SKM-1 (cell line): ENCODE measurements around the gene ARHGAP26.

Source experiments
- DNase-seq: peaks from one replicate; lab custom pipeline; 2025; ENCODE audit not compliant: unreplicated experiment; lab: John Stamatoyannopoulos, UW

The ARHGAP26 gene

DNA sequence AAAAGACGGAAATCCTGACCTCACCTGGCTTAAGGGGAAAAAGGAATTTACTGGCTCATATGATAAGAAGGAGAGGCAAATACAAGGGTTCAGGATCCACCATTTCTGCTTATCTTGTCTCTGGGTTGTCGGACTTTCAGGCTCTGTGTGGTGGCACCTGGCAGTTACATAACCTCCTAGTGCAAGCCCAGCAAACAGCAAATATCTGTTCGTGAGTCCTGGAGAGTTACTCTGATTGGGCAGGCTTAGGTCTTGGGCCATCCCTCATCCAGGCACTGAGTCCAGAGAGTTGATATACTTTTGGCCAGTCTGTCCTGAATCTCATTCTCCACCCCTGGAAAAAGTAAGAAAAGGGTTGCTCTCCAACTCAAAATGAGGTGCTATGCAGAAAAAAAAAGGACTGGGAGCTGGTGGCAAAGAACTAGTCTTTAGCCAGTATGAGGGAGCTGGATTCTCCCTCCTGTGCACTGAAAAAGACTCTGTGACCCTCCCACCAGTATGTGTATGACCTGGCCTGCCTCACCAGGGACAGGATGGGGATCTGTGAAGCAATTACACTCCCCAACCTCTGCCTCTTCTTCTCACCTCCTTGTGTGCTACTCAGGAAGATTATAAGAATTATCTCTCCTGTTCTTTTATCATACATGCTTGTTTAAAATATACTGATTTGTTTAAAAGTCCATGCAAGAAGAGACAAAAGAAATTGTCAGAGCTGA lies 282.9 kb downstream of the ARHGAP26 start:
- DNase-seq, result no peak

DNA sequence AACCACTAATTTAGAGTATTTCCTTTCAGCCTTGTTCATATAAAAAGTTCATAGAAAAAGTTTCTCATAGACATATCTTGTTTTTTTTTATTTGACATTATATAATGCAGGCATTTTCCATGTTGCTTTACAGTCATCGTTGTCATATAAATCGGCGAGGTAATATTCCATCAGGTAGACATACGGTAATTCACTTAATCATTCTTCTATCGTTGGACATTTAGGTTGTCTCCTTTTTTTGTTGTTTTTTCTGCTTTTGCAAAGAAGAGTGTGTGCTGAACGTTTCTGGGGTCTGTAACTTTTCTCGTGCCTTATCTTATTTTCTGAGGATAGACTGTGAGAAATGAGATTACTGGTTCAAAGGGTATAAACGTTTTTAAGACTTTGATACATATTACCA lies 283.6 kb downstream of the ARHGAP26 start:
- no peak for DNase-seq

DNA sequence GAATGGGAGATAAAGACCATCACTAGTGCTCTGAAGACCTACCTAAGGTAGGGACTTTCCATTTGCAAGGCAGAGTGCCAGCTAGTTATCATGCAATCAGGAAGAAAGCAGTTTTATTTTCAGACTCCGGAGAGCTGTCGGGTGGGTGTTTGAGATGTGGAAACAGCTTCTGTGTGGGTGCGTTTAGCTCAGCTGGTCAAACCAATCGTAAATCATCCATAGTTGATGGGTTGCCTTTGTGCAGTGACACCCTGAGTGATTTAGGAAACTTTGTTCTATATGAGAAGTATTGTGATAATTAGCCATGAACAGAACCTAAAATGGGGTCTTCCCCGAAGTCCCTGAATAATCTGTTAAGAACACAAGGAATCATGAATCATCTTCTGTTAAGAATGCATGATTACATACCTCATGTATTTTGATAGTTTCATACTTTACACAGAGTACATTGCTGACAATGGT lies 284.3 kb downstream of the ARHGAP26 start:
- no peak for DNase-seq

DNA sequence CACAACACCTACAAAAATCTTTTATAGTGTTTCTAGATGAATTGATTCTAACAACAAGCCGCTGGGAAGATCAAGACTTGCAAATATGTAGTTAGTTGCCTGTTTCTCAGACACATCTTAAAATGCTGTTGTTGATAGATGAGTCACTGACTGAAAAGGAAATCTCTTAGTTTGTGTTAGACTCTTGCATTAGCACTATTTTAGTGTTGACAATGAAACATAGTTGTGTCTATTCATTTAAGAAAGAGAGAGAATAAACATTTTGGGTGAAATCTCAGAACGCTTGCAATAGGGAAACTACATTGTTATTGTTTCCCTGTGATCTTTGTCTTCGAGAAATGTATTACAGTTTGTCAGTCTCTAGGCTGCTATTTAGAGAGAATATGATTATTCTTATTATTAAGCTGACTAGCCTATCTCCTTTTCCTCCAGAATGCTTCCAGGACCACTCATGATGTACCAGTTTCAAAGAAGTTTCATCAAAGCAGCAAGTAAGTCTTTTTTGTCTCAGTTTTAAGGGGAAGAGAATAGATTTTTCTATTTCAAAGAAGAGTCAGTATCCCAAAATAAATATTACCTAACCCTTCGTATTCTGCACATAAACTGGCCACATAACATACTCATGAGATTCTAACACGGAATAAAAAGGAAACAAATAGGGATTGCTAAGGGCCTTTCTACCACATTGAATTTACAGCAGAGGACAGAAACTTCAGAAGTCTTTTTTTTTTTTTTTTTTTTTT lies 285.6 kb downstream of the ARHGAP26 start:
- no peak for DNase-seq

DNA sequence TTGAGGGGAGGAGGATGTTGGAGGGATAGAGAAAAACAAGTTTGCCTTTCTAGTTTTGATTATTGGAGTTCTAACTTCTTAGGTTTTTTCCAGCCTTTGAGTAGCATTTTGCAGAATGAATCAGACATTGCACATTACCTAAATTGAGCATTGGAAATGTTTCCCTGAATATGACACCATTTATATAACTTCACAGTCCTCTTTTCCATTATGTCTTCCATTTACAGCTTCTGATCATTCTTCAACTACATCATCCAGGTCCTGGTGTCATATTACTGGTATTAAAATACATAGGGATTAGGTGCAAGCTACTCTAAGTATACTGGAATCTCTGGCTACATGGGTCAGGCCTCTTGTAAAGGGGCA lies 286.1 kb downstream of the ARHGAP26 start:
- no peak for DNase-seq

DNA sequence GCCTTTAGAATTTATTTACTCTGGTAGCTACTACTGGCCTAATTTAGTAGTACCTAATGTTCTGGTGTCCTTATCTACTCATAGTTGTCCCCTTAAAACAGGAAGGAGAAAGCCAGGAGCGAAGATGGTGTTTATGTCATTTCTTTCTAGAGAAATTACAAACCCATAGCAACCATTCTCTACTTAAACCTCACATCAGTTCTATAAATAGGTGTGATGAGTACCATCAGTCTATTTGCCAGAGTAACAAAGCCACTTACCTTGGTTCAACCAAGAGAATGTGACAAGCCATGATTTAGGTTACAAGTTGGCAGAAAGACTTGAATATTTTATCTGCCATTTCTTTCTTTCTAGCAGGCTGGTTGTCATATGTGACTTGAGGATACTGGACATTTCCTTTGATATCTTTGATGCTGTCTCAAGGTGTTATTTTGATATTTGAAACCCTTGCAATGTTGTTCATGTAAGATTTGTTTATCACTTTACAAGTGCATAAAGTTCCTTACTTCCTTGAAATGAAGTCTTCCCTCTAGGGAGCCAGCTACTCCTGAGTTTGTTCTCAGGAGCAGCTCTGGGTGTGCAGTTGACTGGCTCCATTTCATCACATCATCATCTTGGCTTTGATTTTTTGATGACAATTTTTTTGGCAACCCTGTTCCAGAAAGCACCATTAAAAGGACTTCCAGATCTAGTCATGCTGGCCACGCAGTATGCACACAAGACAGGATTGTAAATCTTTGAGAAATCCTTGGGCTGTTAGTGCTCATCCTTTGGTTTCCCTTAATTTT lies 286.8 kb downstream of the ARHGAP26 start:
- DNase-seq, result no peak

DNA sequence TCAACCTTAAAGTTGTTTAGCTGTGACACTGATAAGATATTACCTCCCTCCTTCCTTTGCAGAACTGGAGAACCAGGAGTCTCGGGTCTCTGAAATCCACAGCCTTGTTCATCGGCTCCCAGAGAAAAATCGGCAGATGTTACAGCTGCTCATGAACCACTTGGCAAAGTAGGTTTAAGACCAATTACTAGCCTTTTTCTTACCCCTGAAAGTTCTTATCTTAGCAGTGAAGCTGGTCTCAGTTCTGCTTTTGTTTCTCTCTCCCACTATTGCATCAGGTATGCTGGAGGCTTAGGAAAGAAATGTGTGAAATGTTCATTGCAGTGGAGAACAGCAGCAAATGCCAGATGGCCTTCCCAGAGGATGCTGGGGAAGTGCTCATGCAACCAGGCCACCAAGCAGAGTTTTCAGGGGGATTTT lies 287.4 kb downstream of the ARHGAP26 start:
- peak; percentile 46 for DNase-seq

DNA sequence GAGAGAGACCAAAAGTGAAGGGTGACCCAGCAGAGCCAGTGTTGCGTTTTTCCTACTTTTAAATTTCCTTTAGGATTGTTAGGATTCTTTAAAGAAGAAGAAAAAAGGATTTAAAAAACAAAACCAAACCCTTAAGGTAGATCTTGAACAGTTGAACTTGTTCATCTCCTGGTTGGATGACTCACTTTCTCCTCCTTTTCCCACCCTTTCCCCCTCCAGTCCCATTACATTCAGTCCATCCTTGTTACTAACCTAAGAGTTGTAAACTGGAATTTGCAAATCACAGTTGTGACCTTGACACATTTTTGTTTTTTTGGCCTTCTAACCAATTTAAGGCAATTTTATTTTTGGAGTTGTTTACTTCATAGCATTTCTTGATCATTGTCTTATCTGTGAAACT lies 289.2 kb downstream of the ARHGAP26 start:
- no peak for DNase-seq

DNA sequence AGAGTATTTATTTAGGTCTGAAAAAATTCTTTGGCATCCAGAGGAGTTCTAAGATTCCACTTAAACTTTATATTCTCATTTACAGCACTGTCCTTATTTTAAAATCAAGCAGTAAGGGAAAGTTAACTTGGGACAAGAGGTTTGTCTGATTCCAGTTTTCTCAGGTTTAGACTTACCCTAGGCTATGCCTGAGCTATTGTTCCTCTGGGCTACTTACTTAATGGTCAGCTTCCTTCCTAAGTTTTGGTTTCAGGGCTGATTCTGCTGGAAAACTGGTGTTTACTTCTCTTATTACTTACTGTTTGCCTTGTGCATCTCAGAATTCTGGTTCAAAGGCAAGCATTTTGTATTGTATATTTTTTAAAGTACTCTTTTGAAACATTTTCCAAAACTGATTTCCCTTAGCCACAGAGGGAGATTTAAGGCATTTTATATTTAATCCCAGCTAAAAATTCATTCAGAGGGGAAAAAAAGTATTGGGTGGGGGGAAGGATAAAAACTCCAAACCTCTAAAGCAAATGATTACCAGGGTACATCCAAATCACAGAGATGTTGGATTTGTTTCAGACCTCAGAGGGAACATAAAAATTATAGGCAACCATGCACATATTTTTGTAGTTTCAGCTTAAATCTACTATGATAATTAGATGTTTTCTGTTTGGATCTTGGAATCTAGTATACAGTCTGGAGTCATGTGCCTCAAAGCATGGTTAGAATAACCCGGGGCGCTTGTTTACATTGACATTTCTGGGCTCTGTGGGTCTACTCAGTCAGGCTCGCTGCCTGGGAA lies 290.0 kb downstream of the ARHGAP26 start:
- DNase-seq, result no peak

DNA sequence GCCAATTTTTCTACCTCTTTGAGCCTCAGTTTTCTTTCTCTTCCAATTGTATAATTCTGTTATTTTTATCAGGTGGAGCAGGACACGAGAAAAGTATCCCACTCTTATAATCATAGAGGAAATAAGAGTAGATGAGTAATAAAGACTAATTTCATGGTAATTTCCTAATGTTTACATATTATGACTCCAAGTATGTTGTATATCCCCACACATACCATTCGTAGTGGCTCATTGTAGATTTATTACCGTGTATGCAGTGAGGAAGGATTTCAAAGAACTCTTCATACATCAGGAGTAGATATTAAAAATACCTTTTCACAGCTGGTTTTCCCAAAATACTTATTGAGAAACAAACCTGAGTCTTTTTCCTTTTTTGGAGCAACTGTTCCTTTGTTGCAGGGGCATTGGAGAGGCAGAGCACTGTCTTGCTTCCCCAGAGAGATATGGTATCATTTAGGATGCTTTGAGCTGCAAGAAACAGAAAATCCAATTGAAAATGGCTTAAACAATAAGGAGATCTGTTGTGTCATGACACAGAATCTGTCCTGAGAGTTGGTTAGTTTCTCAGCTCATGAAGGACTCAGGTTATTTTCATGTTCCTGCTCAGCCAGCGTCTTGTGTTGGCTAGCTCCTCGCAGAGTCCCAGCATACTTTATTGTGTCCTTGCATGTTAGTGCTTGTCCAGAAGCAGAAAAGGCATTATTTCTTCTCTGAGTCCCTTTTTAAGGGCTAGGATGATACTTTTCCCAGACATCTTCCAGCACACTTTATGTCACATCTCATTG lies 291.2 kb downstream of the ARHGAP26 start:
- DNase-seq, result no peak

DNA sequence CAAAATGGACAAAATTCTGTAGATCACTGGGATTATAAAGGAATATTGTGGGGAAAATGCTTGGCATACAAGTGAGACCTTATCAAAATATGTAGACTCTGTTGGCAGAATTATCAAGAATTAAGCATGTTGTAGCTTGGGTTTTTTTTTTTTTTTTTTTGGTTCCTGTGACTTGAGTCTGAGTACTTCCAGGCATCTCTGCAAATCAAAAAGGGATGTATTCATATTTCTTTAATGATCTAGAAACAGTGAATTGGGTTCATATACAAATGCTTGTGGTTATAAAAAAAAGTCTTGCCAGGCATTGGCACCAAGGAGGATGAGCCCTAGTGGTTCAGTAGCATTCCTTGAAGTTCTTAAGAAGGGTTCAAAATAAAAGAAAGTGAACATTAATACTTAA lies 292.2 kb downstream of the ARHGAP26 start:
- DNase-seq, result no peak

DNA sequence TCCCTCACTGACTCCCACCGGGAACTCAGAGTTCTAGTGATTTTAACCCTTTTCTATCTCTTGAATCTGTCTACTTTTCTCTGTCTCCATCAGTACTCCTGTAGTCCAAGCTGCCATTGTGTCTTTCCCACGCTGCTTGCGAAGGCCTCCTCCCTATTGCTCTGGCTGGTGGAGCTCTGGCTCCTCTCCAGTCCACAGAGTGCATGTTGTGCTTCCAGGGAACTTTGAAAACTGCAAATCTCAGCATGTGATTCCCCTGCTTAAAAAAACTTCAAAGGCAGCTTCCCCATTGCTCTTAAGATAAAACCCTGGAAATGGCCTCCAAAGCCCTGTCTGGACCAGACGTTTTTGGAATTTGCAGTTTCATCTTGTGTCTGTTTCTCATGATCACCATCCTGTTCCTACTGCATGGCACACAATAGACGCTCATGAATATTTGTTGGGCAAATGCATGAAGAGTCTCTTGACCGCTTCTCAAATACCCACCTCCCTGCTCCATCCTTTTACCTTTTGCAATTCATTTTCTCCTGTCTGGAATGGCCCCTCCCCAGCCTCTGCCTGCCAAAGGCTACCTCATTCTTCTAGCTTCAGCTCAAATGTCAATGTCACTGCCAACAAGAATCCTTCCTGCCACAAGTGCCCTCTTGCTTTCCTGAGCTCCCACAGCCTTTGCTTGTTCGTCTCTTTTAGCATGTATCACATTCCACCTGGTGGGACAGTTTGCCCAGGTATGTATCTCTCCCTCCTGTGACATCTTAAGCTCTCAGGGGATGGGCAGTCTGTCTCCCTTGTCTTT lies 293.2 kb downstream of the ARHGAP26 start:
- no peak for DNase-seq

DNA sequence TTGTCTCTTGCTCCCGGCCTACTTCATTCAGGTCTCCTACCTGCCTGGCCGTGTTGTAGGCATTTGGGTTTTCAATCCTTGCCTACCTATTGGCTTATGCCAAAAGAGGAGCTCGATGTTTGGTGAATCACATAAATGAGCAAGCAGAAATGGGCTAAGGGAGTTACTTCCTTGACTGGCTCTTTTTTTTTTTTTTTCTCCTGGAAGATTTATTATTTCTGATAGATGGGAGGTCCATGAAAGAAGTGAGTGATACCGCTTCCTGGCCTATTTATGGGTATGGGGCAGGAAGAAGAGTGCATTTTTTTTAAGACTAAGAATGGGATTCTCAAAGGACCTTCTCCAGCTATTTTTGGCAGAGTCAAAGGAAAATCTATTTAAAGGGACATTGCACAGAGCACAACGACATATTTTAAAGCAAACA lies 294.1 kb downstream of the ARHGAP26 start:
- no peak for DNase-seq

DNA sequence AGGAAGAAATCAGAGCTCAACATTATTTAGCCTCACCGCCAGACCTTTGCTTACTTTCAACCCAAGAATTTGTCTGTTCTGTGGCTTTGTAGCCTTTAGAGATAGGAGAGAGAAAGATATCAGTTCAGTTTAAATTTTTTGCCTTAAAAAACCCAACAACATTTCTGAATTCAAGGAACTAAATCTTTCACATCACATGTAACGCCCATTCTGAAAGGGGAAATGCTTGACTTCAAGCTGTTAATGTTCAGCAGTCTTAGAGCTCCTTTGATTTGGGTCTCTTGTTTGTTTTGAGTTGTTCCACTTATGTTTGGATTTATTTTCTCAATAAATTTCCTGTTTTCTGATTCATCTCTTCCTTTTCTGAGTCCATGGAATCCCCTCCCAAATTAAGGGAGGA lies 294.5 kb downstream of the ARHGAP26 start:
- DNase-seq, result no peak

DNA sequence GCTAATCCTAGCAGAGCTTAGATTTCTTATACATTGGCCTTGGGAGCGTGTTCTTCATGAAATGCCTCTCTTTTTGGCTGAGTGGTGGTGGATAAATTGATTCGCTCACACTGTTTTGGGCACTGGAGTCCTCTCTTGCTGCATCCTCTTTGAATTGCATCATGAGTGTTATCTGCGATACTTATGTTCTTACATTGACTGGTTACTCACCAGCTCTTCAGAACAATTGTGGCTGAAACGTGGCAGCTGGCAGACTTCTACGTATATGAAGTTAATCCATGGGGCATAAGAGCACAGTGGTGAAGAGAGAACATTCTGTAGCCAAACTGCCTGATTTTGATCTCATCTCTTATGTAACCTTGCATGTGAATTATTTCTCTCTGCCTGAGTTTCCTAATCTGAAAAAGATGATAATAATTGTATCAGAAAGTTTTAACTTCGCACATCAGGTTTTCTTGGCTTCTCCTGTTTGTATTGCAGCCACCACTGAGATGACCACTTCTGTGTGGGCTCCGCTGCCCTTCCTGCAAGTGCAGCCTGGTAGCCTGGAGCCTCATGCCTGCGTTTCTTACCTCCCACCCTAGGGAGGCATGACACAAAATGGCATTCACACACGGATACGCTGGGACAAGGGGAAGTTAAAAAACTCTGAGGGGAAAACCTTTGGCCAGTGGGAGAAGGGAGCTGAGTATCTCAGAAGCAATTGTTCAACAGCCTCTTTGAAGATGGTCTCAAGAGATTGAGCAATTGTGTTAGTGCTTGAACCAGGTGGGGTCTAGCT lies 295.2 kb downstream of the ARHGAP26 start:
- no peak for DNase-seq

DNA sequence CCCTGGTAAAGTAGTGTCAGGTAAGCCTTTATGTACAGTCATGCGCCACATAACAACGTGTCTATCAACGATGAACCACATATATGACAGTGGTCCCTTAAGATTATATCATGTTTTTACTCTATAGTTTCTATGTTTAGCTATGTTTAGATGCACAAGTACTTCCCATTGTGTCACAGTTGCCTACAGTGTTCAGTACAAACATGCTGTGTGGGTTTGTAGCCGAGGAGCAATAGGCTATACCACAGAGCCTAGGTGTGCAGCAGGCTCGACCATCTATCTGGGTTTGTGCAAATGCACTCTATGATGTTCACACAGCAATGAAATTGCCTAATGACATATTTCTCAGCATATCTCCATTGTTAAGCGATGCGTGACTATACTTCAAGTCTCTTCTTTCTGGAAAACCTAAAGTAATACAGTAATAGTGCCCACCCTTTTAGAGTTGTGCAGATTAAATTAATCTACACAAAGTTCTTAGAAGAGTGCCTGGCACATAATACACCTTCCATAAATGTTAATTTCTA lies 295.9 kb downstream of the ARHGAP26 start:
- no peak for DNase-seq

DNA sequence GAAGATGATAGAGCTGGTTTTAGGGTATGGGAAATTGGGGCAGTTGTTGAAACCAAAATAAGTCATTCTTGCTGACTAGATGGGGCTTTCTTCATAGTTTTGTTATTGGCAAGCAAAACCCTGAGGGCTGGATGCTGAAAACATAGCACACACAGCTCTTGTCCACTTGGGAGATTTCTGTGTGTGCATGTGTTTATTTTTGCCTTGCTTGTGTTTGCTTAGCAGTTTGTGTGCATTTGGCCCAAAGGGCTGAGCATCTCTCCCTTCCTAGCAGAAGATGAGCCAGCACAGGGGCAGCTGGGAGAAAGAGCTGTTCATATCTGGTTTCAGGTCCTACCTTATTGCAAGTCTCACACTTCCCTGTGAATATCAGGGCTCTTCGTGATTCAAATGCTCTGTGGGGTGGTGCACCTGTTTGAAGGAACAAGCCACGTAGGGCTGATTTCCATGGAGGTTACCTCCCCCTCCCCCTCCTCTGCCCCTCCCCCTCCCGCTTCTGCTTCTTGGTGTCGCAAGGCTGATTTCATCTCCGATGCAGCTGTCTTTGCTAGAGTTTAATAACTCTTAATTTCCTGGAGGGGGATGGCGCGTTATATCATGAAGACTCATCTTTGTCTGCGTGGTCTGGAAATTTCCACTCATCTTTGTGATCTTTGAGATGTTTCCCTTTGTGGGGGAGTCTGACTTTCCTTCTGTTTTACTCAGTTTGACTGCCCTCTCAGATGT lies 296.5 kb downstream of the ARHGAP26 start:
- no peak for DNase-seq

DNA sequence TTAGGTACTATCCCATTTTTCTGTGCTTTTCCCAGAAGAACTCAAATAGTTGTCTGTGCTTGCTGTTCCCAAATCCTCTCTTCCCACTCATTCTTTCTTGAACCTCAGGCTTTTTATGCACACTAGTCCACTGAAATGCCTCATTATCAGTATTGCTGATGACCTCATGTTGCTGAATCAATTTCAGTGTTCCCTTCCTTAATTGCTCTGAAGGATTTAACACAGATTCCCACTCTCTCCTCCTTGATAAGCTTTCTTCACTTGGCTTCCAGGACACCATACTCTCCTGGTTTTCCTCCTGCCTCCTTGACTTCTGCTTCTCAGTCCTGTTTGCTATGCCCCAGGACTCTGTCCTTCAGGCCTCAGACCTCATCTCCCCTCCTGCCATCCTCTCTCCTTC lies 298.5 kb downstream of the ARHGAP26 start:
- no peak for DNase-seq
